GM19463 (cell line): ENCODE measurements around the gene PPP1R27.

Source experiments
- ATAC-seq: cut with Tn5 transposase; IDR thresholded peaks from one replicate; pipeline ENCODE4 v1.9.1; 2021; ENCODE audit warnings: mild to moderate bottlenecking, moderate library complexity; ENCODE audit not compliant: unreplicated experiment

Gene PPP1R27

GRCh38 chr17:81863123-81863675 is 28.3 kb upstream of the PPP1R27 start:
- ATAC-seq, result no peak

DNA sequence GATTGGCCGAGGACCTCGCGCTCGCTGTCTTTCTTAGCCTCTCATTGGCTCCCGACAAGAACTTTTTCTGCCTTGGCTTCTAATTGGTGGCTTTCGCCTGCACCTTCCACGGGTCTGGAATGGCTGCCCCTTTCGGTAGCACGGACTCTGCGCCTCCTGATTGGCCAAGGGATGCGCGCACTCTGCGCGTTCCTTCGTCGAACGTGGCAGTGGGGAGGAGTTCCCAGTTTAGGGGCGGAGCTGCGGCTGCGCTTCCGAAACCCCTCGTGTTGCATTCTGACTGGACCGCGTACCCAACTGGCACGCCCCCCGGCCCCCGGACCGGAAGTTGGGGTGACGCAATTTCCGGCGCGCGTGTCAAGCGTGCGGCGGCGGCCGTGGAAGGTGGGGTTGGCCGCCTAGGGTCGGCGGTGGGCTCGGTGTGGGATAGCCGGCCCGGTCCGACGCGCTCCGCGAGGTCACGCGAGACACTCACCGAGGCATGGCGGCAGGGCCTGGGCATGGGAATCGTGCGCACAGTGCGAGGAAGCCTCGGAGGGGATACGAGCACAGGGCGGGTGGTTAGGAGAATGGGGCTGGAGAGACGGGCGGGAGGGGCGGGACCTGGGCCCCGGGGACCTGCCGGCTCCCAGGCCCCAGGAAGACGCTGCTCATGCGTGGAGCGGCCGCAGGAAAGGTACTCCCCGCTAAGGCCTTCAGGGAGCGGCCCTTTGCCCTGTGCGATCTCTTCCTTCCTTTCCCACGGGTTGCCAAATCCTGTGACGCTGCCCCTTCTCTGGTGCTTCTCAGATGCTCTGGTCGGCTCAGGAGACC is 26.1 kb upstream of the PPP1R27 start:
- ATAC-seq, result peak; percentile 77

- ATAC-seq, result peak; percentile 74
These were observed 25.3 kb upstream of the PPP1R27 start, which contains the start of gene P4HB for GRCh38 chr17:81859906-81860755. Gene P4HB, minus strand, starts transcription at chr17:81860535. Its CDS starts 64 bp downstream, at chr17:81860471.

DNA sequence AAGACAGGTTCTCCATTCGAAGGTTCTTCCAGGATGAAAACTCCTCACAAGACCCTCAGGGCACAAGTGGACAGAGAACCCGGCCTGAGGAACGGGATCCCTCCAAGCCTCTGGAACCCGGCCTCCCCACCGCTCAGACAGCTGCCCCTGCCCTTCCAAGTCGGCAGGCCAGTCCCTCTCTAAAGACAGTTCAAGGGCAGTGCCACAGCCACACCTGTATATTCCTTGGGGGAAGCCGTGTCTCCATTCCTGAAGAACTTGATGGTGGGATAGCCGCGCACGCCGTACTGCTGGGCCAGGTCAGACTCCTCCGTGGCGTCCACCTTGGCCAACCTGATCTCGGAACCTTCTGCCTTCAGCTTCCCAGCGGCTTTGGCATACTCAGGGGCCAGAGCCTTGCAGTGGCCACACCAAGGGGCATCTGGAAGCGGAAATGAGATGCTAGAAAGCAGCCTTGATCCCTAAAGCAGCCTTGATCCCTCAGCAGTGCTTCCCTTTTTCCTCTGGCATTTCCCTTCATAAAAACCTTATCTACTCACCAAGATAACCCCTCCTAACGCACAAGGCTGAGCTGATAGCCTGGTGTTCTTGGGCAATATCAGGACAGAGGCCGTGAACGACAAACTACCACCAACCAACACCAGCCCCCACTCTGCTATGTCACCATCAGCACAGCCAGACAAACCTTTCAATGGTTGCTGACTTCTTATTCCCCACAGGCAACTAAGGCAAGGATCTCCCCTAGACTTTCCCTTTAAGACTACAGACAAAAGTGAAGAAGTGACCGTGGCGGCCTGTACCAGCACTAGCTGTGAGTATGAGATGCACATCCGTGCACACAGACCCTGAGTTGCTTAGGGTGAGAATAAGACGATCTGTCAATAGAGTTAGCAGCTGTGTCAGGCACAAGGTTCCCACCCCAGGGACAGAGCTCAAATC is 24.4 kb upstream of the PPP1R27 start:
- ATAC-seq, result no peak

GRCh38 chr17:81858170-81858966 is 23.5 kb upstream of the PPP1R27 start:
- ATAC-seq, result no peak

- no peak for ATAC-seq
These were observed 20.3 kb upstream of the PPP1R27 start for GRCh38 chr17:81854974-81855774.

DNA sequence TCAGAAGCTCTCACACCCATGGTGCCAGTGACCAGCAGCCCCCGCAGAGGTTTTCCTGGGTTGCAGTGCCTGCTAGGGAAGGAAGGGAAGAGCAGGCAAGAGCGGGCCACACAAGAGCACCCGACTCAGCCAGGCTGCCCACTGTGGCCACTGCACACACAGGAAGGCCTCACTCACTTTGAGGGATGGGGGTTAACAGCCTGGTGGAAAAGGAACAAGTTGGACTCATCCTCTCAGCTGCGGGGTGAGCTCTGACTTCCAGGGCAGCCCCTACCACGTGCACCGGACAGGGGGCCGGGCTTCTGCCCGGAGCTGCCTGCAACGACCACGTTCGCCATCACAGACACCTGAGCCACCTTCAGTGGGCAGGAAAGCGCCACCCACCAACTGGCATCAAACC is 17.4 kb upstream of the PPP1R27 start:
- no peak for ATAC-seq

DNA sequence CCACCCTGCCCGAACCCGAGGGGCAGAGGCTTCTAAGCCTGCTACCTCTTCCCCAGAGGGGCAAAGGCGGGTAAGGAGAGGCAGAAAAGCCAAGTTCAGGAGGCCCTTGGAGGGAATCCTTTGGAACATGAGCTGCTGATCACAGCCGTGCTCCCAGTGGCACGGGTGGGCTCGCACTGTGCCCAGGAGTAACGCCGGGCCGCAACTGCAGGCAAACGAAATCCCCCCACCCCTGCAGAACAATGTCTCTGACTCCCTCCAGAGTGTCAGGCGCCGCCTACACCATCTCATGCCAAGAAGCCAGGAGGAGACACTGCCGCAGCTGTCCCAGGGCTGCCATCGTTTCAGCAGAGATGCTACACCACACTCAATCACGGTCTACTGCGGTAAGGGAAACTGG is 16.6 kb upstream of the PPP1R27 start:
- ATAC-seq, result no peak

- ATAC-seq, result no peak
These were observed 14.6 kb upstream of the PPP1R27 start for GRCh38 chr17:81849457-81849856.

DNA sequence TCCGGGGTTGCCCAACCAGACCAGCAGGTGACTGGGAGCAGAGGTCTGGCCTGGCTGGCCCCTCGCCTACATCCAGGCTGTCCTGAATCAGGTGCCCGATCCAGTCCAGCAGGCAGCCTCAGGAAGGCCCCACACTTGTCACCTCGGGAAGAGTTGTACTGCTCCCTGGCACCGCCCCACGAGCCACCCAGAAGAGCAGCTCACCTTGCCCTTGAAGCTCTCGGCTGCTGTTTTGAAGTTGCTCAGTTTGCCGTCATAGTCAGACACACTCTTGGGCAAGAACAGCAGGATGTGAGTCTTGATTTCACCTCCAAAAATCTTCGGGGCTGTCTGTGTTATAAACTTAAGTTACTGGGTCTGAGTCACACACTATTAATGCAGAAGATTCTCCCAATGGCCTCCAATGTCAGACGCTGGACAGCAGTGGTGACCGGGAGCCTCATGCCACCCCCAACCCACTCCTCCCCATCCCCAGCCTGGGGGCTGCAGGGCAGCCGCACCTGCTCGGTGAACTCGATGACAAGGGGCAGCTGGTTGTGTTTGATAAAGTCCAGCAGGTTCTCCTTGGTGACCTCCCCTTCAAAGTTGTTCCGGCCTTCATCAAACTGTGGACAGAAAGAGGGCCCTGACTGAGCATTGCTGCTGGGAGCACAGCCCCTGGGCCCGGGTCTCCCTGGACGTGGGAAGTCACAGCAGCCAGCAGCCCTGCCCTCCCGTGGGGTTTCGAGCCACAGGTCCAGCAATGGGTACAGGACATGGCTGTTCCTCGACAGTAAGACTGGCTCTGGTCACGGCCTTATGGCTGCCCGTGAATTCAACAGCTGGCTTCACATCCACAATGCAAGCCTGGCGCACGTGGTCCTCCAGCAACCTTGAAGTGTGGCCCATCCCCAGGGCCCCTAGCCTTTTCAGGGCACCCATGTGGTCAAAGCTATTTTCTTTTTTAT is 12.2 kb upstream of the PPP1R27 start:
- no peak for ATAC-seq

GRCh38 chr17:81845881-81846742 is 11.3 kb upstream of the PPP1R27 start:
- ATAC-seq, result no peak

DNA sequence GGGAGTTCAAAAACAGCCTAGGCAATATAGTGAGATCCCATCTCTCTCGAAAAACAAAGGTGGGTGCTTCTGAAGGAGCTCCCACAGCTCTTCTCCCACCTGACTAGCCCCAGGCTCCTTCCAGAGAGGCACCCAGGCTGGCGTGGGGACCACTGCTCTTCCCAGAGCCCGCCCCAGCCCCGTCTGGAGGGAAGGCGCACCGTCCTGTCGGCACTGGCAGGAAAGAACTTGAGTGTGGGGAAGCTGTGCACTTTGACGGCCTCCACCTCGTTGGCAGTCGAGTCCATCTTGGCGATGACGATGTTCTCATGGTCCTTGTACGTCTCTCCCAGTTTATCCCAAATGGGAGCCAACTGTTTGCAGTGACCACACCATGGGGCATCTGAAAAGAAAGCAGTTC is 10.5 kb upstream of the PPP1R27 start:
- ATAC-seq, result no peak

DNA sequence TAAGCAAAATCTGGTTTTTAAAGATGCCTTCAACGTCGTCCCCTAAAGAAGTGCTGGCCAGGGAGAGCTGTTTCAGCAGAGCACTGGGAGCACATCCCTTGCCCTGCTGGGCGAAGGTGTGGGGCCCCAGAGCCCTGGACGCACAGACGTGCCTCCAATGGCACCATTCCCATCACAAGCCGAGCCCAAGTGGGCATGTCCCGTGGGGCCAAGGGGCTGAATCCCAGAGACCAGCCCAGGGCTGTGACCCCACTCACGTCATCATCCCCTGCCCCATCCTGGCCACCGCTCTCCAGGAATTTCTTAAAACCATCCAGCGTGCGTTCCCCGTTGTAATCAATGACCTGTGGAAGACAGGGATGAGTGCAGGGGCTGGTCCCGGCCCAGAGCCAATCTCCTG is 10.0 kb upstream of the PPP1R27 start:
- ATAC-seq, result no peak

DNA sequence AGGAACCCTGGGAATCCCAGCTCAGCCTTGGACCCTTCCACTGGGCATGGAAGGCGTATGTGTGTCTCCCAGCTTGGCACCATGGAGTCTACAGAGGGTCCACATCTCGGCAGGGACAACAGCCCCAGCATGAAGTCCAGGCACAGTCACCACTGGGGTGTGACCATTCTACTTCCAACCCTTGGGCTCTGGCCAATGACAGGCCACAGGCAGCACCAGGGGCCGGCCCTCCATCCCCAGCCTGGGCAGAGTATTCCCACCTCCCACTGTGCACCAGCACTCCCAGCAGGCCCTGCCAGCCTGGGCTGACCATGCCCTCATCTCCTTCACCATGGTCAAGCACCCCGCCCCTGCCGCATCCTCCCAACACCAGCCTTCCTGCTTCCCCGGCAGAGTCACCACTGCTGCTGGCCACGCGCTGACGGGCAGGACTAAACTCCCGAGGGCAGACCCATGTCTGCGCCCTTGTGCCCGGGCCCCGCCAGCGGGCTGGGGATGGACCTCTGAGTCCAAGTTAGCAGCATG is 9.5 kb upstream of the PPP1R27 start:
- ATAC-seq, result no peak

- ATAC-seq, result no peak
These were observed 9.0 kb upstream of the PPP1R27 start for GRCh38 chr17:81843713-81844326.
